ENCODE results near the gene BFSP2. TPM values are rescaled to one million over a fixed set of nuclear protein-coding genes. Genes with fewer than 3 reads are reported as not detected.

Gene BFSP2
- total RNA-seq, 4 donors from 2014 or later, result not detected

DNA sequence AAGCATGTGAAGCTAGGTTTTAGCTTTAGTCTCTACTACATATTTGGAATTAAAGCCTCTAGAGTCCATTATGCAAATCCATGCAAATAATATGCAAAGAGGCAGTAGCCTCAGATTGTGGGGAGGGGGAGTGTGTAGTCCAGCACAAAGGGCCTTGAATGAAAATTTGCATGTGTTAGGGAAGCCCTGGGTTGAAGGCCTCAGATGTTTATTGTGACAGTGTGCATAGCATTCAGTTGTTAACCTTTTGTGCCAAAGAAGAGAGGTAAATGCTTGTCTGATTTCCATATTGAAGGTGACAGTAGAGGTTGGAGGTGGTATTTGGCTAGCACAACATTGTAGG lies 24.5 kb upstream of the BFSP2 start:
- H3K9me3 ChIP-seq, result no peaks in the 10 kb centered on the region
- no peak for TF ChIP-seq POLR2A (IDR thresholded peaks at IDR 0.05)
- TF ChIP-seq, protein P1, sequence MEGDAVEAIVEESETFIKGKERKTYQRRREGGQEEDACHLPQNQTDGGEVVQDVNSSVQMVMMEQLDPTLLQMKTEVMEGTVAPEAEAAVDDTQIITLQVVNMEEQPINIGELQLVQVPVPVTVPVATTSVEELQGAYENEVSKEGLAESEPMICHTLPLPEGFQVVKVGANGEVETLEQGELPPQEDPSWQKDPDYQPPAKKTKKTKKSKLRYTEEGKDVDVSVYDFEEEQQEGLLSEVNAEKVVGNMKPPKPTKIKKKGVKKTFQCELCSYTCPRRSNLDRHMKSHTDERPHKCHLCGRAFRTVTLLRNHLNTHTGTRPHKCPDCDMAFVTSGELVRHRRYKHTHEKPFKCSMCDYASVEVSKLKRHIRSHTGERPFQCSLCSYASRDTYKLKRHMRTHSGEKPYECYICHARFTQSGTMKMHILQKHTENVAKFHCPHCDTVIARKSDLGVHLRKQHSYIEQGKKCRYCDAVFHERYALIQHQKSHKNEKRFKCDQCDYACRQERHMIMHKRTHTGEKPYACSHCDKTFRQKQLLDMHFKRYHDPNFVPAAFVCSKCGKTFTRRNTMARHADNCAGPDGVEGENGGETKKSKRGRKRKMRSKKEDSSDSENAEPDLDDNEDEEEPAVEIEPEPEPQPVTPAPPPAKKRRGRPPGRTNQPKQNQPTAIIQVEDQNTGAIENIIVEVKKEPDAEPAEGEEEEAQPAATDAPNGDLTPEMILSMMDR (IDR thresholded peaks at IDR 0.05), result no peak

DNA sequence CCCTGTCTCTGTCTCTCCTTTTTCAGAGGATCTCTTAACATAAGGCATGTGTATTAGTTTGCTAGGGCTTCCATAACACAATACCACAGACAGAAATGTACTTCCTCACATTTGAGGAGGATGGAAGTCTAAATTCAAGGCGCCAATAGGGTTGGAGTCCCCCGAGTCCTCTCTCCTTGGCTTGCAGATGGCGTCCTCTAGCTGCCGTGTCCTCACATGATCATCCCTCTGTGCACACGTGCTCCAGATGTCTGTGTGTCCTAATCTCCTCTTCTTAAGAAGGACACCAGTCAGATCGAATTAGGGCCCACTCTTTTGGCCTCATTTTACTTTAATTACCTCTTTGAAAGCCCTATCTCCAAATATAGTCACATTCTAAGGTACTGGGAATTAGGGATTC lies 23.0 kb upstream of the BFSP2 start:
- Histone ChIP-seq H3K36me3 (no peaks in the 10 kb centered on the region), H3K27ac (no peak overlapping the region), H3K27me3 (no peaks in the 10 kb centered on the region), H3K4me1 (no peaks in the 10 kb centered on the region), H3K9me3 (no peaks in the 10 kb centered on the region), H3K4me3 (replicated peaks in 1 of 3) (no peak overlapping the region)
- TF ChIP-seq, protein P1 (IDR thresholded peaks at IDR 0.05), result no peak
- TF ChIP-seq POLR2A (IDR thresholded peaks at IDR 0.05), result no peak
- no peak for DNase-seq
- intact Hi-C loops (cut with DNase I), result no loop called here
- WGBS, 2 donors, result 83 to 86% methylated on average over 6 of the region's 6 CpGs

More for the DNA sequence above, 24.5 kb upstream of the BFSP2 start:
- Histone ChIP-seq H3K4me1 (no peaks in the 10 kb centered on the region), H3K27ac (no peak overlapping the region), H3K36me3 (no peaks in the 10 kb centered on the region), H3K4me3 (replicated peaks in 1 of 3) (no peak overlapping the region), H3K27me3 (no peaks in the 10 kb centered on the region)
- no peak for DNase-seq
- intact Hi-C loops (cut with DNase I), result no loop called here

DNA sequence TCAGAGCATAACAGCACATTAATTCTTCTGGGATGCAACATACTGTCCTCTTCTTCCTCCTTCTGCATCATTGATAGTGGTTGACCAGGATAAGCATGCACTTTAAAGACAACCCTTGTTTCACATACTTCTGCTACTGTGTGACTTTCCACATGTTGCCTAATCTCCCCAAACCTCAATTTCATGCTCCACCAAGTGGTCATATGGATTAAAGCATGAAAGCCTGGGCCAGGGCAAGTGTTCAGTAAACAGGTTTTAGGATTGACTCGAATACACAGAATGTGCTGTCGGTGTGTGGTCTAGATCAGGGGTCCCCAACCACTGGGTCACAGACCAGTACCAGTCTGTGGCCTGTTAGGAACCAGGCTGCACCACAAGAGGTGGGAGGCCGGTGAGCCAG lies 22.5 kb upstream of the BFSP2 start:
- 48 to 79% methylated on average over 3 of the region's 3 CpGs for WGBS, 2 donors

DNA sequence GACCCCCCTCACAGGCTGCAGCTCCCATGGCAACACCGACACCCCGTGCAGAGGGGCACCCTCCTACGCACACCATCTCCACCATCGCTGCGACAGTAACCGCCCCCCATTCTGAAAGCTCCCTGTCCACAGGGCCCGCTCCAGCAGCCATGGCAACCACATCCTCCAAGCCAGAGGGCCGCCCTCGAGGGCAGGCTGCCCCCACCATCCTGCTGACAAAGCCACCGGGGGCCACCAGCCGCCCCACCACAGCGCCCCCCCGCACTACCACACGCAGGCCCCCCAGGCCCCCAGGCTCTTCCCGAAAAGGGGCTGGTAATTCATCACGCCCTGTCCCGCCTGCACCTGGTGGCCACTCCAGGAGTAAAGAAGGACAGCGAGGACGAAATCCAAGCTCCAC lies 19.9 kb upstream of the BFSP2 start:
- DNase-seq, result no peak
- no peaks in the 10 kb centered on the region for H3K36me3 ChIP-seq
- WGBS, 2 donors, result 89 to 96% methylated on average over 9 to 19 of the region's 19 CpGs
- H3K27me3 ChIP-seq, result no peaks in the 10 kb centered on the region
- H3K9me3 ChIP-seq, result no peaks in the 10 kb centered on the region
- no peak overlapping the region for H3K4me3 ChIP-seq (replicated peaks in 1 of 3)
- TF ChIP-seq POLR2A (IDR thresholded peaks at IDR 0.05), result no peak
- TF ChIP-seq, protein P1 (IDR thresholded peaks at IDR 0.05), result no peak
- peaks cover 6 to 16% of the 10 kb centered on the region in 2 donors for H3K4me1 ChIP-seq
- H3K27ac ChIP-seq, result no peak overlapping the region
- intact Hi-C loops (cut with DNase I), result loop anchor here (5.0 kb wide), 2 partner anchors 343 to 653 kb away; partner anchors contain the start of gene TMEM108

More for the DNA sequence above, 22.5 kb upstream of the BFSP2 start:
- H3K9me3 ChIP-seq, result no peaks in the 10 kb centered on the region
- DNase-seq, result peak in 1 of 2 donors; percentile 11
- intact Hi-C loops (cut with DNase I), result no loop called here
- H3K27ac ChIP-seq, result no peak overlapping the region
- H3K36me3 ChIP-seq, result no peaks in the 10 kb centered on the region
- no peaks in the 10 kb centered on the region for H3K27me3 ChIP-seq
- no peak overlapping the region for H3K4me3 ChIP-seq (replicated peaks in 1 of 3)
- TF ChIP-seq, protein P1 (IDR thresholded peaks at IDR 0.05), result peak in 3 of 6 experiments; percentile 35 to 46 (median 37)
- no peak for TF ChIP-seq POLR2A (IDR thresholded peaks at IDR 0.05)
- peaks cover 0 to 3% of the 10 kb centered on the region in 2 donors for H3K4me1 ChIP-seq

DNA sequence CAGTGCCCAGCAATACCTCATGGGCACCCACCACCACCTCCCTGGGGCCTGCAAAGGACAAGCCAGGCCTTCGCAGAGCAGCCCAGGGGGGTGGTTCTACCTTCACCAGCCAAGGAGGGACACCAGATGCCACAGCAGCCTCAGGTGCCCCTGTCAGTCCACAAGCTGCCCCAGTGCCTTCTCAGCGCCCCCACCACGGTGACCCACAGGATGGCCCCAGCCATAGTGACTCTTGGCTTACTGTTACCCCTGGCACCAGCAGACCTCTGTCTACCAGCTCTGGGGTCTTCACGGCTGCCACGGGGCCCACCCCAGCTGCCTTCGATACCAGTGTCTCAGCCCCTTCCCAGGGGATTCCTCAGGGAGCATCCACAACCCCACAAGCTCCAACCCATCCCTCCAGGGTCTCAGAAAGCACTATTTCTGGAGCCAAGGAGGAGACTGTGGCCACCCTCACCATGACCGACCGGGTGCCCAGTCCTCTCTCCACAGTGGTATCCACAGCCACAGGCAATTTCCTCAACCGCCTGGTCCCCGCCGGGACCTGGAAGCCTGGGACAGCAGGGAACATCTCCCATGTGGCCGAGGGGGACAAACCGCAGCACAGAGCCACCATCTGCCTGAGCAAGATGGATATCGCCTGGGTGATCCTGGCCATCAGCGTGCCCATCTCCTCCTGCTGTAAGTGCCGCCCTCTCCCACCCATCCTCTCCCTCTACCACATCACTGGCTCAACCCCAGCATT lies 19.2 kb upstream of the BFSP2 start:
- TF ChIP-seq, protein P1 (IDR thresholded peaks at IDR 0.05), result no peak
- TF ChIP-seq POLR2A (IDR thresholded peaks at IDR 0.05), result no peak
- Histone ChIP-seq H3K27ac (no peak overlapping the region), H3K4me3 (replicated peaks in 1 of 3) (no peak overlapping the region), H3K9me3 (no peaks in the 10 kb centered on the region), H3K4me1 (peaks cover 6 to 16% of the 10 kb centered on the region in 2 donors), H3K27me3 (no peaks in the 10 kb centered on the region), H3K36me3 (no peaks in the 10 kb centered on the region)
- intact Hi-C loops (cut with DNase I), result loop anchor here (5.0 kb wide), 2 partner anchors 343 to 653 kb away; partner anchors contain the start of gene TMEM108
- 96 to 97% methylated on average over 10 to 14 of the region's 16 CpGs for WGBS, 2 donors
- no peak for DNase-seq
